C4-2B (cell line): ENCODE measurements around the gene PNPLA8.

Source experiments
- ZFX ChIP-seq: fragments of 450-650 bp; IDR thresholded peaks from 2 replicates; pipeline ENCODE4 v1.6.1; 2017
- TF ChIP-seq, protein P1 (sequence below): fragments of 450-650 bp; conservative IDR thresholded peaks from 2 replicates; pipeline ENCODE4 v1.5.1; 2017; ENCODE audit warnings: mild to moderate bottlenecking

DNA sequence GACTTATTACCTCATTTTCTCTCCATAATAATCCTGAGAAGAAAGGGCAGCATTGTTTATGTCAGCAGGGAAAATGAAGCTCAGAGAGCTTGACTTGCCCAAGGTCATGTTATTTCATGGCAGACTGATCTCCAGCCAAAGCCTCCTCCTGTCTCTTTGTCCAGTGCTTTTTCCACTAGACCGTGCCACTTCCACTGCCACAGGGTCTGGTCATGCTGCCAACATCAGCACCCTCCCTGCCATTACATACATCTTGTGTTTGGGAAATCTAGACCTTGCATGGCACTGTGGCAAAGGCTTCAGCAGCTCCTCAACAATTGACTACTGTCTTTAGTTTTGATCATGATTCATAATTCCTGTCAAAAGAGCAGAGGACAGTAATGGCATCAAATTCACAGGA is 94.8 kb downstream of the PNPLA8 start:
- TF ChIP-seq, protein P1, sequence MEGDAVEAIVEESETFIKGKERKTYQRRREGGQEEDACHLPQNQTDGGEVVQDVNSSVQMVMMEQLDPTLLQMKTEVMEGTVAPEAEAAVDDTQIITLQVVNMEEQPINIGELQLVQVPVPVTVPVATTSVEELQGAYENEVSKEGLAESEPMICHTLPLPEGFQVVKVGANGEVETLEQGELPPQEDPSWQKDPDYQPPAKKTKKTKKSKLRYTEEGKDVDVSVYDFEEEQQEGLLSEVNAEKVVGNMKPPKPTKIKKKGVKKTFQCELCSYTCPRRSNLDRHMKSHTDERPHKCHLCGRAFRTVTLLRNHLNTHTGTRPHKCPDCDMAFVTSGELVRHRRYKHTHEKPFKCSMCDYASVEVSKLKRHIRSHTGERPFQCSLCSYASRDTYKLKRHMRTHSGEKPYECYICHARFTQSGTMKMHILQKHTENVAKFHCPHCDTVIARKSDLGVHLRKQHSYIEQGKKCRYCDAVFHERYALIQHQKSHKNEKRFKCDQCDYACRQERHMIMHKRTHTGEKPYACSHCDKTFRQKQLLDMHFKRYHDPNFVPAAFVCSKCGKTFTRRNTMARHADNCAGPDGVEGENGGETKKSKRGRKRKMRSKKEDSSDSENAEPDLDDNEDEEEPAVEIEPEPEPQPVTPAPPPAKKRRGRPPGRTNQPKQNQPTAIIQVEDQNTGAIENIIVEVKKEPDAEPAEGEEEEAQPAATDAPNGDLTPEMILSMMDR, result no peak
- TF ChIP-seq ZFX, result no peak
